Esophagus (tissue), 2 donors: ENCODE data around the gene ZNF276. TPM values are rescaled to one million over a fixed set of nuclear protein-coding genes. Genes with fewer than 3 reads are reported as not detected.
A peak's percentile ranks its signal among the peaks of the same experiment; 100 is the strongest.

Experiments used
- H3K27ac ChIP-seq, 2 donors: one replicate each; pipeline ENCODE4 v1.5.1; 2013; ENCODE audit warnings: low read depth in 2 of 2, mild to moderate bottlenecking in 2 of 2, inconsistent platforms in 1 of 2, low read length in 1 of 2, moderate library complexity in 1 of 2
- H3K27me3 ChIP-seq, 2 donors: one replicate each; pipeline ENCODE4 v1.6.1; 2013; ENCODE audit warnings: low read length in 2 of 2, control low read depth in 1 of 2, mild to moderate bottlenecking in 1 of 2; ENCODE audit not compliant: insufficient read depth in 2 of 2, control insufficient read depth in 1 of 2
- H3K36me3 ChIP-seq, 2 donors: one replicate each; pipeline ENCODE4 v1.6.1; 2013; ENCODE audit warnings: low read length in 1 of 2; ENCODE audit not compliant: control insufficient read depth in 2 of 2, insufficient read depth in 2 of 2
- H3K4me1 ChIP-seq, 2 donors: one replicate each; pipeline ENCODE4 v1.6.1; 2013; ENCODE audit warnings: low read length in 1 of 2; ENCODE audit not compliant: control insufficient read depth in 2 of 2, insufficient read depth in 2 of 2
- H3K4me3 ChIP-seq, 2 donors: one replicate each; pipeline ENCODE4 v1.5.1; 2013; ENCODE audit warnings: low read length in 2 of 2, mild to moderate bottlenecking in 2 of 2, low read depth in 1 of 2, moderate library complexity in 1 of 2
- H3K9me3 ChIP-seq, 2 donors: one replicate each; pipeline ENCODE4 v1.6.1; 2013; ENCODE audit warnings: mild to moderate bottlenecking in 2 of 2, low read depth in 1 of 2, low read length in 1 of 2, moderate library complexity in 1 of 2; ENCODE audit not compliant: control insufficient read depth in 2 of 2, insufficient read depth in 1 of 2
- WGBS, 2 donors: extraction: QIAGEN DNeasy Blood & Tissue Kit; methylation state at CpG; one replicate each; pipeline ENCODE4 v1.1.7; 2013; 5-methylcytosine and 5-hydroxymethylcytosine counted together
- polyA plus RNA-seq, 2 donors: library from polyadenylated mRNA; stranded (reverse); fragments of 200-250 nt; gene quantifications; one replicate each; pipeline ENCODE4 v1.2.3, GENCODE V29; 2013
- donor health status: healthy with polysubstance abuse.
- donor health status: Bipolar disorder and iron deficiency.

The ZNF276 gene
- polyA plus RNA-seq, 2 donors, result 23.2 to 42.3 TPM

- H3K9me3 ChIP-seq, result peaks cover 0 to 2% of the 10 kb centered on the region in 2 donors
- peaks cover 9 to 30% of the 10 kb centered on the region in 2 donors for H3K4me1 ChIP-seq
- peaks cover under 1 to 18% of the 10 kb centered on the region in 2 donors for H3K36me3 ChIP-seq
- peak overlapping the region; percentile 73 to 85 for H3K4me3 ChIP-seq
- peak overlapping the region; percentile 95 to 99 for H3K27ac ChIP-seq
- no peaks in the 10 kb centered on the region for H3K27me3 ChIP-seq
- WGBS, 2 donors, result 11 to 19% methylated on average over 48 to 56 of the region's 56 CpGs
Measured at GRCh38 chr16:89722392-89723278, 1.3 kb downstream of the ZNF276 start.

GRCh38 chr16:89723279-89724250 is 2.2 kb downstream of the ZNF276 start:
- peak overlapping the region; percentile 95 to 99 for H3K27ac ChIP-seq
- peaks cover 9 to 23% of the 10 kb centered on the region in 2 donors for H3K4me1 ChIP-seq
- H3K36me3 ChIP-seq, result peaks cover 2 to 21% of the 10 kb centered on the region in 2 donors
- WGBS, 2 donors, result 60 to 63% methylated on average over 30 of the region's 30 CpGs
- peaks cover 0 to 2% of the 10 kb centered on the region in 2 donors for H3K9me3 ChIP-seq
- H3K4me3 ChIP-seq, result peak overlapping the region; percentile 73 to 85
- no peaks in the 10 kb centered on the region for H3K27me3 ChIP-seq

- 79% methylated on average over 17 of the region's 17 CpGs for WGBS, 2 donors
- peaks cover 16 to 50% of the 10 kb centered on the region in 2 donors for H3K36me3 ChIP-seq
Measured at GRCh38 chr16:89727406-89728120, 6.2 kb downstream of the ZNF276 start.

GRCh38 chr16:89729293-89729692 is 8.0 kb downstream of the ZNF276 start:
- no peak overlapping the region for H3K4me3 ChIP-seq
- WGBS, 2 donors, result 91 to 92% methylated on average over 18 of the region's 18 CpGs
- no peak overlapping the region for H3K27ac ChIP-seq
- H3K9me3 ChIP-seq, result no peaks in the 10 kb centered on the region
- peaks cover 19 to 53% of the 10 kb centered on the region in 2 donors for H3K36me3 ChIP-seq
- no peaks in the 10 kb centered on the region for H3K27me3 ChIP-seq
- H3K4me1 ChIP-seq, result no peaks in the 10 kb centered on the region

More at GRCh38 chr16:89727406-89728120, 6.2 kb downstream of the ZNF276 start:
- H3K9me3 ChIP-seq, result no peaks in the 10 kb centered on the region
- H3K4me1 ChIP-seq, result peaks cover 7 to 13% of the 10 kb centered on the region in 2 donors
- H3K27ac ChIP-seq, result no peak overlapping the region
- no peaks in the 10 kb centered on the region for H3K27me3 ChIP-seq
- H3K4me3 ChIP-seq, result no peak overlapping the region

GRCh38 chr16:89729863-89730593 is 8.7 kb downstream of the ZNF276 start:
- no peaks in the 10 kb centered on the region for H3K4me1 ChIP-seq
- H3K9me3 ChIP-seq, result no peaks in the 10 kb centered on the region
- H3K36me3 ChIP-seq, result peaks cover 19 to 58% of the 10 kb centered on the region in 2 donors
- no peak overlapping the region for H3K27ac ChIP-seq
- WGBS, 2 donors, result 84% methylated on average over 14 of the region's 14 CpGs
- H3K27me3 ChIP-seq, result no peaks in the 10 kb centered on the region
- no peak overlapping the region for H3K4me3 ChIP-seq

- Histone ChIP-seq H3K36me3 (peaks cover 19 to 59% of the 10 kb centered on the region in 2 donors), H3K27ac (no peak overlapping the region), H3K27me3 (no peaks in the 10 kb centered on the region), H3K9me3 (no peaks in the 10 kb centered on the region), H3K4me3 (no peak overlapping the region), H3K4me1 (no peaks in the 10 kb centered on the region)
- 80 to 87% methylated on average over 21 to 22 of the region's 22 CpGs for WGBS, 2 donors
Measured at GRCh38 chr16:89730610-89731234, 9.4 kb downstream of the ZNF276 start.

GRCh38 chr16:89732142-89732917 is 11.0 kb downstream of the ZNF276 start:
- H3K9me3 ChIP-seq, result no peaks in the 10 kb centered on the region
- no peaks in the 10 kb centered on the region for H3K27me3 ChIP-seq
- no peak overlapping the region for H3K27ac ChIP-seq
- no peak overlapping the region for H3K4me3 ChIP-seq
- no peaks in the 10 kb centered on the region for H3K4me1 ChIP-seq
- H3K36me3 ChIP-seq, result peaks cover 26 to 63% of the 10 kb centered on the region in 2 donors
- 89 to 90% methylated on average over 22 to 24 of the region's 24 CpGs for WGBS, 2 donors

GRCh38 chr16:89732918-89733242 is 11.5 kb downstream of the ZNF276 start:
- H3K27ac ChIP-seq, result no peak overlapping the region
- no peaks in the 10 kb centered on the region for H3K27me3 ChIP-seq
- peaks cover 0 to 3% of the 10 kb centered on the region in 2 donors for H3K4me1 ChIP-seq
- no peaks in the 10 kb centered on the region for H3K9me3 ChIP-seq
- peaks cover 29 to 65% of the 10 kb centered on the region in 2 donors for H3K36me3 ChIP-seq
- WGBS, 2 donors, result 93 to 95% methylated on average over 9 of the region's 9 CpGs
- H3K4me3 ChIP-seq, result no peak overlapping the region
